Body of pancreas (tissue), 4 donors: Measurements from ENCODE around the gene SEMA3D. TPM values are rescaled to one million over a fixed set of nuclear protein-coding genes. Genes with fewer than 3 reads are reported as not detected.

ENCODE experiments used
- ATAC-seq: fragments of 150-250 bp; one replicate; pipeline ENCODE4 v1.9.1; 2016
- DNase-seq, 4 donors: peaks; one replicate each; pipeline ENCODE4 v3.0.0-alpha.2; 2019
- H3K27ac ChIP-seq, 4 donors: fragments of 200-600 bp; sonication (generic); 1 replicate in 3 of 4; 2 replicates in 1 of 4; pipeline versions ENCODE4 v1.5.1 to v1.6.1; 2016 to 2019; ENCODE audit warnings: mild to moderate bottlenecking in 1 of 4, mixed read lengths in 1 of 4, moderate library complexity in 1 of 4
- H3K27me3 ChIP-seq, 2 donors: fragments of 200-600 bp; sonication (generic); one replicate each; pipeline ENCODE4 v1.6.0; 2016; ENCODE audit warnings: mild to moderate bottlenecking in 1 of 2
- H3K36me3 ChIP-seq, 2 donors: fragments of 200-600 bp; sonication (generic); replicated peaks in 1 of 2; 2 replicates each; pipeline ENCODE4 v1.5.1; 2016; ENCODE audit warnings: low read depth in 2 of 2; ENCODE audit not compliant: insufficient read depth in 1 of 2
- H3K4me1 ChIP-seq: fragments of 200-600 bp; sonication (generic); one replicate; pipeline ENCODE4 v1.6.0; 2016
- H3K4me3 ChIP-seq, 2 donors: fragments of 200-600 bp; sonication (generic); 1 replicate in 1 of 2; 2 replicates in 1 of 2; pipeline ENCODE4 v1.5.1; 2016 to 2019
- H3K9me3 ChIP-seq, 3 donors: fragments of 200-600 bp; sonication (generic); 1 replicate in 2 of 3; 2 replicates in 1 of 3; pipeline ENCODE4 v1.5.1; 2016
- CTCF ChIP-seq, 7 experiments: fragments of 450-650 bp in 4 of 7; fragments of 200-600 bp in 3 of 7; sonication (generic) in 3 of 7; IDR thresholded peaks; one replicate each; pipeline ENCODE4 v1.5.1; 2016 to 2019; ENCODE audit warnings: antibody characterized with exemption in 7 of 7
- POLR2A ChIP-seq, 3 donors: fragments of 450-650 bp; IDR thresholded peaks; one replicate each; pipeline ENCODE4 v1.6.1; 2016; ENCODE audit warnings: antibody characterized with exemption in 3 of 3, mild to moderate bottlenecking in 2 of 3
- WGBS, 2 donors: methylation state at CpG; one replicate each; pipeline ENCODE4 v1.1.5; 2017; 5-methylcytosine and 5-hydroxymethylcytosine counted together
- intact Hi-C: fragments of 100-400 bp; cut with DNase I; formaldehyde crosslinking; loops from one replicate; pipeline ENCODE4 v1.15.1; 2023
- total RNA-seq, 2 donors: library from RNA; depleted of rRNA; stranded (reverse); fragments of >200 nt; gene quantifications; one replicate each; pipeline ENCODE4 v1.1.0, GENCODE V29; 2016

The SEMA3D gene
- total RNA-seq, 2 donors from 2014 or later: 0.66 to 1.3 TPM

- Histone ChIP-seq H3K9me3 (no peaks in the 10 kb centered on the region), H3K4me1 (no peaks in the 10 kb centered on the region), H3K4me3 (no peak overlapping the region), H3K36me3 (no peaks in the 10 kb centered on the region), H3K27me3 (no peaks in the 10 kb centered on the region), H3K27ac (no peak overlapping the region)
- 69 to 77% methylated on average over 2 of the region's 2 CpGs for WGBS, 2 donors
- intact Hi-C loops: no loop called here
- ATAC-seq: no peak
- no peak for TF ChIP-seq CTCF (IDR thresholded peaks at IDR 0.05)
- TF ChIP-seq POLR2A (IDR thresholded peaks at IDR 0.05): no peak
- no peak for DNase-seq
Observed at GRCh38 chr7:84985073-84985784, 201.6 kb downstream of the SEMA3D start.

GRCh38 chr7:84982199-84982598 is 204.7 kb downstream of the SEMA3D start:
- TF ChIP-seq CTCF (IDR thresholded peaks at IDR 0.05) (no peak), POLR2A (IDR thresholded peaks at IDR 0.05) (no peak)
- no peaks in the 10 kb centered on the region for H3K36me3 ChIP-seq
- no peak overlapping the region for H3K27ac ChIP-seq
- no peak overlapping the region for H3K4me3 ChIP-seq
- no peaks in the 10 kb centered on the region for H3K4me1 ChIP-seq
- DNase-seq (no peak), ATAC-seq (no peak)
- intact Hi-C loops: no loop called here
- no peaks in the 10 kb centered on the region for H3K9me3 ChIP-seq
- no peaks in the 10 kb centered on the region for H3K27me3 ChIP-seq

- H3K27me3 ChIP-seq: no peaks in the 10 kb centered on the region
- intact Hi-C loops: no loop called here
- no peak overlapping the region for H3K27ac ChIP-seq
- 48% methylated on average over 6 of the region's 6 CpGs for WGBS, 2 donors
- TF ChIP-seq CTCF (IDR thresholded peaks at IDR 0.05): no peak
- no peak for TF ChIP-seq POLR2A (IDR thresholded peaks at IDR 0.05)
- no peaks in the 10 kb centered on the region for H3K4me1 ChIP-seq
- no peaks in the 10 kb centered on the region for H3K9me3 ChIP-seq
- H3K36me3 ChIP-seq: no peaks in the 10 kb centered on the region
- no peak for DNase-seq
- no peak for ATAC-seq
- no peak overlapping the region for H3K4me3 ChIP-seq
Observed at GRCh38 chr7:84981055-84981976, 205.5 kb downstream of the SEMA3D start.

- DNase-seq (no peak), ATAC-seq (no peak)
- no peaks in the 10 kb centered on the region for H3K27me3 ChIP-seq
- no peak overlapping the region for H3K4me3 ChIP-seq
- 39 to 43% methylated on average over 1 of the region's 1 CpG for WGBS, 2 donors
- no peaks in the 10 kb centered on the region for H3K36me3 ChIP-seq
- H3K4me1 ChIP-seq: peaks cover 3% of the 10 kb centered on the region
- intact Hi-C loops: no loop called here
- no peak overlapping the region for H3K27ac ChIP-seq
- TF ChIP-seq POLR2A (IDR thresholded peaks at IDR 0.05): no peak
- no peak for TF ChIP-seq CTCF (IDR thresholded peaks at IDR 0.05)
- no peaks in the 10 kb centered on the region for H3K9me3 ChIP-seq
Observed at GRCh38 chr7:84975586-84976185, 211.2 kb downstream of the SEMA3D start.
